ENCODE data around the gene PDP2. TPM values are rescaled to one million over a fixed set of nuclear protein-coding genes. Genes with fewer than 3 reads are reported as not detected.

The PDP2 gene
- total RNA-seq, 2 experiments from 2014 or later = 13.8 to 29.2 TPM

DNA sequence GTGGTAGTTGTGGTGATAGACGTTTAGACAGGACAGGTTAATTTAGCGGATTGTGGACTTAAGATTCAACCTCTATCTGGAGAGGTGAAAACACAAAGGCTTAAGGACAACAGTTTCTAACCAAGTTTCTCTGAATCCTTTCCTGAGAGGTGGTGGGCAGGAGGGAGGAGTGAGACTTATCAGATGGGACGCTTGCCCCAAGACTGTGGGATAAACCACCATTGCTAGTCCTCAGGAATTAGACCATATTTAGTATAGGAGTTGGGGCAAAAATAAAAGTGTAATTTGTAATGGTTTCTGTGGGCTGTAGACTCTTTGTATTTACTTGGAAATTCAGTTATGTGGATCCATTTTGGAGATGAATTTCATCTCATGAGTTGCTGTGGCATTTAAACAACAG is 6.6 kb downstream of the PDP2 start:
- H3K4me3 ChIP-seq (ENCODE audit: low read depth, low read length, poor library complexity, severe bottlenecking) = no peak overlapping the region
- no peak overlapping the region for H3K27ac ChIP-seq (ENCODE audit: low read depth, low read length, poor library complexity, severe bottlenecking)
- H3K79me2 ChIP-seq (ENCODE audit: insufficient read depth, low read depth, low read length) = peaks cover 3% of the 10 kb centered on the region; the same call in 1 of the 2 replicates
- H2AFZ ChIP-seq (ENCODE audit: low read length) = no peak overlapping the region
- H3K36me3 ChIP-seq (ENCODE audit: insufficient read depth, low read length) = peaks cover 47% of the 10 kb centered on the region
- CTCF ChIA-PET (ENCODE audit: unreplicated experiment) = no interaction called here
- no peak for DNase-seq (ENCODE audit: low spot score)
- POLR2A ChIA-PET = no interaction called here
- no peaks in the 10 kb centered on the region for H4K20me1 ChIP-seq (ENCODE audit: insufficient read depth, low read length)
- no peaks in the 10 kb centered on the region for H3K9me3 ChIP-seq (ENCODE audit: low read length)
- no peak for TF ChIP-seq EZH2phosphoT487 (IDR thresholded peaks at IDR 0.05; ENCODE audit: borderline replicate concordance, low read depth, low read length)
- TF ChIP-seq, protein P1, sequence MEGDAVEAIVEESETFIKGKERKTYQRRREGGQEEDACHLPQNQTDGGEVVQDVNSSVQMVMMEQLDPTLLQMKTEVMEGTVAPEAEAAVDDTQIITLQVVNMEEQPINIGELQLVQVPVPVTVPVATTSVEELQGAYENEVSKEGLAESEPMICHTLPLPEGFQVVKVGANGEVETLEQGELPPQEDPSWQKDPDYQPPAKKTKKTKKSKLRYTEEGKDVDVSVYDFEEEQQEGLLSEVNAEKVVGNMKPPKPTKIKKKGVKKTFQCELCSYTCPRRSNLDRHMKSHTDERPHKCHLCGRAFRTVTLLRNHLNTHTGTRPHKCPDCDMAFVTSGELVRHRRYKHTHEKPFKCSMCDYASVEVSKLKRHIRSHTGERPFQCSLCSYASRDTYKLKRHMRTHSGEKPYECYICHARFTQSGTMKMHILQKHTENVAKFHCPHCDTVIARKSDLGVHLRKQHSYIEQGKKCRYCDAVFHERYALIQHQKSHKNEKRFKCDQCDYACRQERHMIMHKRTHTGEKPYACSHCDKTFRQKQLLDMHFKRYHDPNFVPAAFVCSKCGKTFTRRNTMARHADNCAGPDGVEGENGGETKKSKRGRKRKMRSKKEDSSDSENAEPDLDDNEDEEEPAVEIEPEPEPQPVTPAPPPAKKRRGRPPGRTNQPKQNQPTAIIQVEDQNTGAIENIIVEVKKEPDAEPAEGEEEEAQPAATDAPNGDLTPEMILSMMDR (conservative IDR thresholded peaks at IDR 0.05; ENCODE audit: low read length) = no peak
- intact Hi-C loops (cut with micrococcal nuclease; ENCODE audit: unreplicated experiment) = no loop called here
- no peak overlapping the region for H3K4me2 ChIP-seq (ENCODE audit: low read length)
- peaks cover 3% of the 10 kb centered on the region for H3K4me1 ChIP-seq (ENCODE audit: insufficient read depth, low read length, poor library complexity, severe bottlenecking)
- BruUV-seq (replicated peaks) = no TSS peak
- no peaks in the 10 kb centered on the region for H3K9me2 ChIP-seq (ENCODE audit: insufficient read depth, low read length)

DNA sequence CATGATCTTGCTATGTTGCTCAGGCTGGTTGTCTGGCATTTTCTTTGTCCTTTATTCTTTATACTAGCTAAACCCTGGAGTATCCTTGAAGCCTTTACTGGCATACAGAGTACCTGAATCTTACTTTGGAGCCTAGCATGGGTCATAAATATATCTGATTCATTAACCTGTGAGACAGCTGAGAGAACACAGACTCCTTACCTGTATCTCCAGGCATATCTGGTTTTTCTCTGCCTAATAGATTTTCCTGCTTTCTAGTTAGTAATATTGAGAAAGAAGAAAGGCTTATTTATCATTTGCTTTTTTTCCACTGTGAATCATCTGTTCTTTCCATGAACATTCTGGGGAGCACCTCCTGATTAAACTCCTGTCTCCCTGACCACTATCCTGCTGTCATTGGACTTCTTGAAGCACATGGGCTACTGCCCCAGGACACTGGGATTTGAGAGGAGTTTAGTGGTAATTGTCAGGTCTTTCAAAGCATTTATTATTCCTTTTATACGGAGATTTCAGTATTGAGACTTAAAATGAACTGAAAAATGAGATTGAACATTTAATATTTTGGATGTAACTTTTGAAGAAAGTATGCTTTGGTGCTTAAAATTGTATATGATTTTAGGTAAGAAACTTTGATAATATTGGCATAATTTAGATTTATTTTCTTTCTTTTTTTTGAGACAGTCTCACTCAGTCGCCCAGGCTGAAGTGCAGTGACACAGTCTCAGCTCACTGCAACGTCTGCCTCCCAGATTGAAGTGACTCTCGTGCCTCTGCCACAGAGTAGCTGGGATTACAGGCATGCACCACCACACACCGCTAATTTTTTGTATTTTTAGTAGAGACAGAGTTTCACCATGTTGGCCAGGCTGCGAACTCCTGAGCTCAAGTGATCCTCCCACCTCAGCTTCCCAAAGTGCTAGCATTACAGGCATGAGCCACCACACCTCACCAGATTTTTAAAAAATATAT is 8.6 kb downstream of the PDP2 start:
- H3K36me3 ChIP-seq (ENCODE audit: insufficient read depth, low read length) = peaks cover 47% of the 10 kb centered on the region
- H3K4me1 ChIP-seq (ENCODE audit: insufficient read depth, low read length, poor library complexity, severe bottlenecking) = no peaks in the 10 kb centered on the region
- H3K4me2 ChIP-seq (ENCODE audit: low read length) = no peak overlapping the region
- no peak overlapping the region for H3K27ac ChIP-seq (ENCODE audit: low read depth, low read length, poor library complexity, severe bottlenecking)
- intact Hi-C loops (cut with micrococcal nuclease; ENCODE audit: unreplicated experiment) = no loop called here
- no peak overlapping the region for H2AFZ ChIP-seq (ENCODE audit: low read length)
- H3K9me2 ChIP-seq (ENCODE audit: insufficient read depth, low read length) = no peaks in the 10 kb centered on the region
- H4K20me1 ChIP-seq (ENCODE audit: insufficient read depth, low read length) = no peaks in the 10 kb centered on the region
- CTCF ChIA-PET (ENCODE audit: unreplicated experiment) = no interaction called here
- POLR2A ChIA-PET = interaction anchor here (0.7 kb wide), 1 partner anchor 226 kb away, joined by 3 read pairs; no protein-coding TSS in a partner anchor
- no peaks in the 10 kb centered on the region for H3K79me2 ChIP-seq (ENCODE audit: insufficient read depth, low read depth, low read length)
- TF ChIP-seq EZH2phosphoT487 (IDR thresholded peaks at IDR 0.05; ENCODE audit: borderline replicate concordance, low read depth, low read length) = no peak
- TF ChIP-seq, protein P1 (conservative IDR thresholded peaks at IDR 0.05; ENCODE audit: low read length) = no peak
- no peaks in the 10 kb centered on the region for H3K9me3 ChIP-seq (ENCODE audit: low read length)
- DNase-seq (ENCODE audit: low spot score) = no peak
- H3K4me3 ChIP-seq (ENCODE audit: low read depth, low read length, poor library complexity, severe bottlenecking) = no peak overlapping the region
- TSS peak; percentile 23 for BruUV-seq (replicated peaks)

DNA sequence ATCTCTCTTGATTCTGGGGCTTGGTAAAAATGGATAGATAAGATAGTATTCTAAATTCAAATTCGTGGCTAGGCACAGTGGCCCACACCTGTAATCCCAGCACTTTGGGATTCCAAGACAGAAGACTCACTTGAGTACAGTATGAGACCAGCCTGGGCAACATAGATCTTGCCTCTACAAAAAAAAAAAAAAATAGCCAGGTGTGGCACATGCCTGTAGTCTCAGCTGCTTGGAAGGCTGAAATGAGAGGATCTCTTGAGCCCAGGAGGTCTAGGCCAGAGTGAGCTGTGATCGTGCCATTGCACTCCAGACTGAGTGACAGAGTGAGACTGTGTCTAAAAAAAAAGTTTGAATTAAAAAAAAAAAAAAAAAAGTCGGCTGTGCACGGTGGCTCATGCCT is 9.3 kb downstream of the PDP2 start:
- ChIA-PET CTCF (ENCODE audit: unreplicated experiment) (no interaction called here), POLR2A (interaction anchor here (0.6 to 0.7 kb wide), 3 partner anchors 193 to 1259 kb away, joined by 3 read pairs; no protein-coding TSS in a partner anchor)
- H2AFZ ChIP-seq (ENCODE audit: low read length) = no peak overlapping the region
- H3K4me1 ChIP-seq (ENCODE audit: insufficient read depth, low read length, poor library complexity, severe bottlenecking) = no peaks in the 10 kb centered on the region
- no TSS peak for BruUV-seq (replicated peaks)
- no peaks in the 10 kb centered on the region for H3K9me3 ChIP-seq (ENCODE audit: low read length)
- no peak for DNase-seq (ENCODE audit: low spot score)
- intact Hi-C loops (cut with micrococcal nuclease; ENCODE audit: unreplicated experiment) = no loop called here
- H4K20me1 ChIP-seq (ENCODE audit: insufficient read depth, low read length) = no peaks in the 10 kb centered on the region
- no peaks in the 10 kb centered on the region for H3K79me2 ChIP-seq (ENCODE audit: insufficient read depth, low read depth, low read length)
- H3K27ac ChIP-seq (ENCODE audit: low read depth, low read length, poor library complexity, severe bottlenecking) = no peak overlapping the region
- TF ChIP-seq EZH2phosphoT487 (IDR thresholded peaks at IDR 0.05; ENCODE audit: borderline replicate concordance, low read depth, low read length) = no peak
- TF ChIP-seq, protein P1 (conservative IDR thresholded peaks at IDR 0.05; ENCODE audit: low read length) = no peak
- H3K4me2 ChIP-seq (ENCODE audit: low read length) = no peak overlapping the region
- no peak overlapping the region for H3K4me3 ChIP-seq (ENCODE audit: low read depth, low read length, poor library complexity, severe bottlenecking)
- no peaks in the 10 kb centered on the region for H3K9me2 ChIP-seq (ENCODE audit: insufficient read depth, low read length)
- H3K36me3 ChIP-seq (ENCODE audit: insufficient read depth, low read length) = peaks cover 41% of the 10 kb centered on the region

Data from OCI-LY7 (cell line).